OCI-LY3 (cell line): ENCODE measurements around the gene APOA1.

ENCODE experiments used
- EZH2phosphoT487 ChIP-seq: fragments of 200-600 bp; shearing (Covaris generic); IDR thresholded peaks from 2 replicates; pipeline ENCODE4 v1.6.1; 2018; ENCODE audit warnings: antibody characterized with exemption, mixed run types, low read depth
- TF ChIP-seq, protein P1 (sequence below): fragments of 200-600, 300-600 bp; sonication (generic); IDR thresholded peaks from 2 replicates; pipeline ENCODE4 v1.5.1; 2014; ENCODE audit warnings: antibody characterized with exemption, low read length, low read depth

DNA sequence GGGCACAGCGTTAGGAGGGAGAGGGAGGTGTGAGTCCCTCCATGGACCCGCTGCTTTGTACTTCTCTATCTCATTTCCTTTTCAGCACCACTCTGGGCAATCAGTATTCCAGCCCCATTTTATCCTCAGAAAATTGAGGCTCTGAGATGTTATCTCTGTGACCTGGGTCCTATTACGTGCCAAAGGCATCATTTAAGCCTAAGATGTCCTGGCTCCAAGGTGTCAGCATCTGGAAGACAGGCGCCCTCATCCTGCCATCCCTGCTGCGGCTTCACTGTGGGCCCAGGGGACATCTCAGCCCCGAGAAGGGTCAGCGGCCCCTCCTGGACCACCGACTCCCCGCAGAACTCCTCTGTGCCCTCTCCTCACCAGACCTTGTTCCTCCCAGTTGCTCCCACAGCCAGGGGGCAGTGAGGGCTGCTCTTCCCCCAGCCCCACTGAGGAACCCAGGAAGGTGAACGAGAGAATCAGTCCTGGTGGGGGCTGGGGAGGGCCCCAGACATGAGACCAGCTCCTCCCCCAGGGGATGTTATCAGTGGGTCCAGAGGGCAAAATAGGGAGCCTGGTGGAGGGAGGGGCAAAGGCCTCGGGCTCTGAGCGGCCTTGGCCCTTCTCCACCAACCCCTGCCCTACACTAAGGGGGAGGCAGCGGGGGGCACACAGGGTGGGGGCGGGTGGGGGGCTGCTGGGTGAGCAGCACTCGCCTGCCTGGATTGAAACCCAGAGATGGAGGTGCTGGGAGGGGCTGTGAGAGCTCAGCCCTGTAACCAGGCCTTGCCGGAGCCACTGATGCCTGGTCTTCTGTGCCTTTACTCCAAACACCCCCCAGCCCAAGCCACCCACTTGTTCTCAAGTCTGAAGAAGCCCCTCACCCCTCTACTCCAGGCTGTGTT lies 8.5 kb downstream of the APOA1 start:
- TF ChIP-seq, protein P1, sequence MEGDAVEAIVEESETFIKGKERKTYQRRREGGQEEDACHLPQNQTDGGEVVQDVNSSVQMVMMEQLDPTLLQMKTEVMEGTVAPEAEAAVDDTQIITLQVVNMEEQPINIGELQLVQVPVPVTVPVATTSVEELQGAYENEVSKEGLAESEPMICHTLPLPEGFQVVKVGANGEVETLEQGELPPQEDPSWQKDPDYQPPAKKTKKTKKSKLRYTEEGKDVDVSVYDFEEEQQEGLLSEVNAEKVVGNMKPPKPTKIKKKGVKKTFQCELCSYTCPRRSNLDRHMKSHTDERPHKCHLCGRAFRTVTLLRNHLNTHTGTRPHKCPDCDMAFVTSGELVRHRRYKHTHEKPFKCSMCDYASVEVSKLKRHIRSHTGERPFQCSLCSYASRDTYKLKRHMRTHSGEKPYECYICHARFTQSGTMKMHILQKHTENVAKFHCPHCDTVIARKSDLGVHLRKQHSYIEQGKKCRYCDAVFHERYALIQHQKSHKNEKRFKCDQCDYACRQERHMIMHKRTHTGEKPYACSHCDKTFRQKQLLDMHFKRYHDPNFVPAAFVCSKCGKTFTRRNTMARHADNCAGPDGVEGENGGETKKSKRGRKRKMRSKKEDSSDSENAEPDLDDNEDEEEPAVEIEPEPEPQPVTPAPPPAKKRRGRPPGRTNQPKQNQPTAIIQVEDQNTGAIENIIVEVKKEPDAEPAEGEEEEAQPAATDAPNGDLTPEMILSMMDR: no peak
- TF ChIP-seq EZH2phosphoT487: no peak
